HG03469 (cell line): ENCODE data around the gene SMIM36.
A peak's percentile ranks its signal among the peaks of the same experiment; 100 is the strongest.
"Not testable (repeated sequence)": the region's sequence is repeated elsewhere in the genome, so short reads cannot be mapped to it uniquely, and the experiment has no call there.

Experiments used
- ATAC-seq: cut with Tn5 transposase; IDR thresholded peaks from one replicate; pipeline ENCODE4 v1.9.1; 2021; ENCODE audit warnings: mild to moderate bottlenecking, moderate library complexity, moderate number of reproducible peaks; ENCODE audit not compliant: unreplicated experiment

The SMIM36 gene

GRCh38 chr17:55456307-55457240, 54.7 kb downstream of the SMIM36 start:
- ATAC-seq = no peak

DNA sequence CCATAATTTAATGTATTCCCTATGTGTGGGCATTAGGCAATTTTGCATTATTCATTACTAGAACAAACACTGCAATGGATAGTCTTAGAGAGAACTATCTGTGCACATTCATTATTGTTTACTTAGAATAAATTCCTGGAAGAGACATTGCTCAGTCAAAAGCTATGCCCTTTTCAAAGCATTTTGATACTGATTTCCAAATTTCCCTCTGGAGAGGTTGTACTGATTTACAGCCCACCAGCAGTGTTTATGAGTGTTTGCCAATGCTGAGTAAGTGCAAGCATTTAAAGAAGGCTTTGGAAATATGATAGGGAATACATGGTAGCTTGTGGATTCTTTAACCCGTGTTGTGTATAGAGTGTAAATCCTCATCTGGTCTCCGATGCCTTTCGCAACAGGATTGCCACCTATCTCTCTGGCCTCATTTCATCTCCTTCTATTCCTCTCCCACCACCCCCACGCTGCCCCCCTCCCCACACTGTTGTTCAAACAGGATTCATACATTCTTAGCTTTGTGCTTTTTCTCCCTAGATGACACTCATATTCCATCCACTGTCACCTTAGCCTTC, 56.3 kb downstream of the SMIM36 start:
- ATAC-seq = no peak

DNA sequence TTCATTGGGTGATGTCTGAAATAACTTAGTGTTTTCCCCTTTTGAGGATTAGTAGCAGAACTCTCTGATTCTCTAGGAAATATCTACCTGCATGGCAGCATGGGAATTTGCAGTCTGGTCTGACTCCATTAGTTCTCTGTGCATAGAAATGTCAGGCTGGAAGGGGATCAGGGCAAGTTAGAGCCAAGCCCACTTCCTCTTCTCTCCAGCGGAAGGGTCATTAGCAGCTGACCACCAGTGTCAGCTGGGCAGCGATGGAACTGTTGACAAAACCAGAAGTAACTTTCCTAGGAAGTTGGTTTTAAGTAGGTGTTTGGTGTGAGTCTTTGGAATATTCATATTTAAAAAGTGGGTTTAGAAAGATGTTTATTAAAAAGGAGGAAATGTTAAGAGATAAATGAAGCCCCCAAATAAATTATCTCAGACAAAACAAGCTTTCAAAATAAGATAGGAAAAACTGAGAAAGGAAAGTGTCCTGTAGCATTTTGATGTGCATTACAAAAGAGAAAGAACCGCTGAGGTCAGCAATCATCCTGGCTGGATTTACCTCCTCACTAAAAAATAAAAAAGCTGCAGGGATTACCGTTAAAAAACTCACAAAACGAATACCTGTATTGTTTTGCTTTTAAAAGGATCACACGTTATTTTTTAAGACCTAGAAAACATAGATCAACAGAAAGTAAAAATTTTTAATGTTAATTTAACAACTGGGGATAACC, 57.3 kb downstream of the SMIM36 start:
- no peak for ATAC-seq

DNA sequence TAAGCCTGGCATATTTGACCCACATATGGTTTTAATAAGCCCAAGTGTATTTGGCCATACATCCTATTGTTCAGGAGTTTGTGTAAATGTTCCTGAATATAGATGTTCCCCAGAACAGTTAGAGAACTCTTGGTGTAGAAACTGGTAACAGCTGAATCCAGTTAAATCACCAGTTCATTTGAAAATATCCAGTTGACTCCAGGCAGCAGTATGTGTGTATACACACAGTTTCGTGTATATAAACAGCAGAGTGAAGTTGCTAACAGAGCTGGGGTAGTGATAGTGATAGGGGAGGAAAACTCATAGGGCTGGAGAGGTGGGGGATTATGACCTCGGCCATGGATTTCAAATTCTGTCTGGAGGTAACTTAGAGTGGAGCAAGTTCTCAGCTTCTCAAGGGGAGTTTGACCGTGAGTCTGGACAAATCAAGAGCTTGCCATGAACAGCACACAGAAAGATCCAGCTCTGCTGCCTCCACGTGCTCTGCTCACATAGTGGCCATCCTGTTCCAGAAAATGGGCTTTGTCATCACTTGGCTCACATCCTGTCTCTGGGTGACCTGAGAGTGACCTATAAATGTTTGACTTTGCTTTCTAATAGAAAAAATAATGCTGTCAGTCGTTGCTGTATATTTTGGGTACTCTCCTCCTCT, 59.0 kb downstream of the SMIM36 start:
- ATAC-seq = no peak

DNA sequence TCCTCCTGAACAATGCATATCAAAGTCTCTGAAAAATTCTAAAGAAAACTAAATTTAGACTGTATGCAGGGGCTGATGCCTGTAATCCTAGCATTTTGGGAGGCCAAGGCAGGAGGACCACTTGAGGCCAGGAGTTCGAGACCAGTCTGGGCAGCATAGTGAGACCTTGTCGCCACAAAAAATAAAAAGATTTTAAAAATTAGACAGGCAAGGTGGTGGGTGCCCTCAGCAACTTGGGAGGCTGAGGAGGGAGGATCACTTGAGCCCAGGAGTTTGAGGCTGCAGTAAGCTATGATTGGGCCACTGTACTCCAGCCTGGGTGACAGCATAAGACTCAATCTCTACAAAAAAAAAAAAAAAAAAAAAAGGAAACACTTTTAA, 59.5 kb downstream of the SMIM36 start:
- ATAC-seq = no peak

DNA sequence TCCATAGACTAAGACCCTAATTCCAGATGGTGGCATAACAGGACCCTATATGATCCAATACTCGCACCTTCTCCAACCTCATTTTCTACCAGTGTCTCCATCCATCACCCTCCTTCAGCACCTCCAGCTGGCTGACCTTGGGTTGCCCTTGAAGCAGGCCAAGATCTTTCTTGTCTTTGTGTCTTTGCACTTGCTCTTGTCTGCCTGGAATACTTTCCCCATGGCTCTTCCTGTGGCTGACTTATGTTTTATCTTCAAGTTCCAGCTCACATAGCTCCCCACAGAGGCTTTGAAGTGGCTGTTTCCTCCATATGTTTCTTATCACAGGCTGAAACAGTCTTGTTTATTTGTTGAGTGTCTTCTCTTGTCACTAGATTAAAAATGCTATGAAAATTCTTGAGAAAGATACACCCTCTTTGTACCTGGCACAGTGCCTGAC, 60.0 kb downstream of the SMIM36 start:
- no peak for ATAC-seq

GRCh38 chr17:55450232-55450825, 60.9 kb downstream of the SMIM36 start:
- ATAC-seq = no peak

DNA sequence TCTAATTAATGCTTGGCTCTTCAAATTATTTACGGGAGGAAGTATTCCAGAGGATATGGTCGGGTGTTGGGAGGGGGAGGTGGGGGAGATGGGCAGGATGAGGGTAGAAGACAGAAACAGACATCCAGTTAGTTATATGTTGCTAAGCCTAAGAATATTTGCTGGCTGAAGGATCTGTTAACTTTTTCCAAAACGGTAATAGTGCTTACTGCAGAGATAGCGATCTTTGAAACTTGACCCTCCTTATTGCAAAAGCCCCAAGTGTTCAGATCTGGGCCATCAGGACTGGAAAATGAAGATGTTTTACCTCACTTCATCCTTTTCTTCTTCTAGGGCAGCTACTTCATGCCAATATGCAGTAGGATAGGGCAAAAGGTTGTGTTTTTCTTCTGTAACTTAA, 62.6 kb downstream of the SMIM36 start:
- no peak for ATAC-seq

DNA sequence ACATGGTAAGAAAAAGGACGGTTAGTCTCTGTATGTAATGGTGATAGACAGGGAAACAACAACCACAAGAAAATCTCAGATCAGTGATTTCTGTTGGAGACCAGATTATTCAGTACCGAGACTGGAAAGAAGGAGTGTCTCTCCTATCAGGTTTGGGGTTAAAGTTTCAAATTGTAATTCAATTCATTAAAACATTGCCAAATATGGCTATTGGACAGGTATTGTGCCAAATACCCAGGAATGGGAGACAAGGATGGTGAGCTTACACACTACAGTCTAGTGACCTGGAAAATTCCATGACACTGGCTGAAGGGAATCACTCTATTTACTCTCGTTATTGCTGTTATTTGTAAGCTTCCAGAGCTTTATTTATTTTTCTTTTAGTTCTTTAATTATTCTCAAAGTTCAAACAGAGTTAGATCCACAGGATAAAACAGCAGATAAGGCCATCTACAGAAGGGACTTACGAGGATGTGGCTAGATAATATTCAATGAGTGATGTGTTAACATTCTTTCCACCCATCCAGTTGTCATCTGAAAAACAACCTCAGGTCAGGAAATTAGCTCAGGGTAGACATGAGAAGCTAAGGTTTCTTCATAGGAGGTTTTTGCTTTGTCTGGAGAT, 64.6 kb downstream of the SMIM36 start:
- ATAC-seq = no peak

DNA sequence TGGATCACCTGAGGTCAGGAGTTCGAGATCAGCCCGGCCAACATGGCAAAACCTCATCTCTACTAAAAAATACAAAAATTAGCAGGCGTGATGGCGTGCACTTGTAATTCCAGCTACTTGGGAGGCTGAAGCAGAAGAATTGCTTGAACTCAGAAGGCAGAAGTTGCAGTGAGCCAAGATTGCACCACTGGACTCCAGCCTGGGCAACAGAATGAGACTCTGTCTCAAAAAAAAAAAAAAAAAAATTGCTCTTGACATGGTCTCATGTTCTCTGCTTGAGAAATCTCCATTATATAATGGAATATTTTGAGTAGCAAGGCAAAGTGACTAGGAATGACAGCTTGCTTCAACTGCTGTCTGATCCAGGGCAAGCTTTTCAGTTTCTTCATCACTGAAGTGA, 65.2 kb downstream of the SMIM36 start:
- ATAC-seq = not testable (repeated sequence)

GRCh38 chr17:55444471-55445441, 66.5 kb downstream of the SMIM36 start:
- peak; percentile 82 for ATAC-seq

GRCh38 chr17:55443904-55444303, 67.3 kb downstream of the SMIM36 start:
- ATAC-seq = no peak

- ATAC-seq = no peak
These were observed 68.1 kb downstream of the SMIM36 start for GRCh38 chr17:55442953-55443683.

GRCh38 chr17:55442462-55442861, 68.8 kb downstream of the SMIM36 start:
- ATAC-seq = no peak

GRCh38 chr17:55441544-55441943, 69.7 kb downstream of the SMIM36 start:
- no peak for ATAC-seq

DNA sequence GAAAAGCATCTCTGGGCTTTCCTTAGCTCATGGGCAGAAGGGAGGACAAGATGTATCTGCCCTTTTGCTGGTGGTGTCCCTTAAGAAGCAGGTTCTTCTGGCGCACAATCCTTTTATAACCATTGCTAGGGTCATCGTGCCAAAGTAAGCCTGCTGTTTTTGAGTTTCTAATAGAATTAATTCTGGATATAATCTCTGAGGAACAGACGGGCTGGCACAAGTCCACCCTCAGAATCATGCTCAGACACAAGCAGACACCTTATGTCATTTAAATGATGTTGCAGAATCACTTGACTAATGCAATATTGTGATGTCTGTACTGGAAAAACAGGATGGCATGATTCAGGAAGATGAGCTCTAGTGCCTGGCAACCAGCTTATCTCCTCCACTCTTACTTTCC, 70.9 kb downstream of the SMIM36 start:
- no peak for ATAC-seq

- peak; percentile 50 for ATAC-seq
These were observed 74.1 kb downstream of the SMIM36 start for GRCh38 chr17:55437159-55437605.
